DMS53 (cell line): ENCODE measurements around the gene ARID1B.

Source experiments
- DNase-seq: peaks from one replicate; lab custom pipeline; 2025; lab: John Stamatoyannopoulos, UW

Gene ARID1B

GRCh38 chr6:157050537-157051265 lies 273.5 kb downstream of the ARID1B start:
- no peak for DNase-seq

GRCh38 chr6:157054531-157054979 lies 277.4 kb downstream of the ARID1B start:
- DNase-seq: no peak

GRCh38 chr6:157055863-157056262 lies 278.7 kb downstream of the ARID1B start:
- DNase-seq: no peak

GRCh38 chr6:157056275-157056674 lies 279.1 kb downstream of the ARID1B start:
- DNase-seq: no peak

- DNase-seq: no peak
Measured at GRCh38 chr6:157058574-157058973, 281.4 kb downstream of the ARID1B start.

GRCh38 chr6:157059781-157060180 lies 282.6 kb downstream of the ARID1B start:
- no peak for DNase-seq

- DNase-seq: no peak
Measured at GRCh38 chr6:157060440-157060952, 283.3 kb downstream of the ARID1B start.

- DNase-seq: no peak
Measured at GRCh38 chr6:157061770-157062594, 284.8 kb downstream of the ARID1B start.

- peak; percentile 16 for DNase-seq
Measured at GRCh38 chr6:157063176-157063905, 286.2 kb downstream of the ARID1B start.

GRCh38 chr6:157063923-157064322 lies 286.7 kb downstream of the ARID1B start:
- no peak for DNase-seq

GRCh38 chr6:157064502-157064901 lies 287.3 kb downstream of the ARID1B start:
- DNase-seq: no peak

- no peak for DNase-seq
Measured at GRCh38 chr6:157065366-157065765, 288.2 kb downstream of the ARID1B start.

- DNase-seq: no peak
Measured at GRCh38 chr6:157066781-157067491, 289.8 kb downstream of the ARID1B start.

GRCh38 chr6:157067507-157067906 lies 290.3 kb downstream of the ARID1B start:
- no peak for DNase-seq

- no peak for DNase-seq
Measured at GRCh38 chr6:157068691-157069324, 291.6 kb downstream of the ARID1B start.

- DNase-seq: no peak
Measured at GRCh38 chr6:157069585-157069984, 292.4 kb downstream of the ARID1B start.

- DNase-seq: no peak
Measured at GRCh38 chr6:157070403-157071107, 293.4 kb downstream of the ARID1B start.

- DNase-seq: no peak
Measured at GRCh38 chr6:157072128-157072527, 294.9 kb downstream of the ARID1B start.

GRCh38 chr6:157073596-157073995 lies 296.4 kb downstream of the ARID1B start:
- DNase-seq: no peak

GRCh38 chr6:157074969-157075368 lies 297.8 kb downstream of the ARID1B start:
- DNase-seq: no peak
